ENCODE measurements around the gene CFAP100.

GRCh38 chr3:126466886-126467610 lies 72.3 kb downstream of the CFAP100 start:
- TF ChIP-seq CTCF (IDR thresholded peaks at IDR 0.05) (no peak), POLR2A (IDR thresholded peaks at IDR 0.05) (no peak)

Measured in thyroid gland (tissue), 4 donors.